ENCODE measurements around the gene BCCIP. TPM values are rescaled to one million over a fixed set of nuclear protein-coding genes. Genes with fewer than 3 reads are reported as not detected.

The BCCIP gene
- total RNA-seq, 1 donor from 2014 or later = 39.8 TPM

DNA sequence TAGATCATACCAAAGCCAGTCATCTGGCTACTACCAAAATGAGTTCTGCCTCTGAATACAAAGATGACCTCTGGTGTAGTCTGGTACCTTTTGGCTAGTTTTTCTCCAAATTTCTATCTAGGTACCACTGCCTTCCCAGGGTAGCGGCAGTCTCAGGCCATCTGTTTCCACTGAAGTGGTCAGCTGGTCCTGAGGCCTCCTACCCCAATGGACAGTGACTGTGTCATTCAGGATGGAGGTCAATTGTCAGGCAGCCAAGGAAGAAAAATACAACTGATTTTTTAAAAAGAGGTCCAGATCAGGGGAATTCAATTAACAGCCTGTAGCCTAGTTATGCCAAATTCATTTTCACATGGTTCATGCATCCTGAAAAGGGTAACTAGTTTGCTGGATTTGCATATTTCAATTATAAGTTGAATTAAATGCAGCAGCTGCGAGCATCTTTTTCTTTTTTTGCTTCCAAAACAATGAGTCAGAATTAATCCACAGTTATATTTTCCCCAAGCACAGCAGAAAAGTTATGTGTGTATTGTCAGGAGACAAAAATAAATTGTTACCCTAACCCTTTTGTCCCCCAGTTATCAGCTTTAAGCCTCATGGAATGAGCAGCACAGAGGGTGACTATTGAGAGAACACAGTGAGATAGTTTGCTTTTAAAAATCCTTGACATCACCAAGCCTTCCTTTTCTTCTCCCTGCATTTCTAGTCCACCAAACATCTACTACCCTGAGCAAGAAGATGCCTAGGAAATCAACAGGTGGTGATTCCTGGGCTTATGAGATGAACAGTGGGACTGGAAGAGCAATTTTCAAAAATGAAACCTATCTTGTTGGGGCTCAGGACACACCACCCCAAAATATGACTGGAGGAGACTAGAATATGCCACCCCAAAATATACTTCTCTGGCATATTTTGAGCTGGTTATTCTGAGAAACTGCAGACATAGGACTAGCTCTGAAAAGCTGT lies 27.7 kb downstream of the BCCIP start:
- no peak for DNase-seq
- peaks cover 78% of the 10 kb centered on the region for H3K36me3 ChIP-seq
- intact Hi-C loops (cut with DNase I) = no loop called here

GRCh38 chr10:125852487-125852886 lies 29.1 kb downstream of the BCCIP start:
- H3K9me3 ChIP-seq = no peaks in the 10 kb centered on the region
- ATAC-seq (no peak), DNase-seq (no peak)
- TF ChIP-seq, protein P1, sequence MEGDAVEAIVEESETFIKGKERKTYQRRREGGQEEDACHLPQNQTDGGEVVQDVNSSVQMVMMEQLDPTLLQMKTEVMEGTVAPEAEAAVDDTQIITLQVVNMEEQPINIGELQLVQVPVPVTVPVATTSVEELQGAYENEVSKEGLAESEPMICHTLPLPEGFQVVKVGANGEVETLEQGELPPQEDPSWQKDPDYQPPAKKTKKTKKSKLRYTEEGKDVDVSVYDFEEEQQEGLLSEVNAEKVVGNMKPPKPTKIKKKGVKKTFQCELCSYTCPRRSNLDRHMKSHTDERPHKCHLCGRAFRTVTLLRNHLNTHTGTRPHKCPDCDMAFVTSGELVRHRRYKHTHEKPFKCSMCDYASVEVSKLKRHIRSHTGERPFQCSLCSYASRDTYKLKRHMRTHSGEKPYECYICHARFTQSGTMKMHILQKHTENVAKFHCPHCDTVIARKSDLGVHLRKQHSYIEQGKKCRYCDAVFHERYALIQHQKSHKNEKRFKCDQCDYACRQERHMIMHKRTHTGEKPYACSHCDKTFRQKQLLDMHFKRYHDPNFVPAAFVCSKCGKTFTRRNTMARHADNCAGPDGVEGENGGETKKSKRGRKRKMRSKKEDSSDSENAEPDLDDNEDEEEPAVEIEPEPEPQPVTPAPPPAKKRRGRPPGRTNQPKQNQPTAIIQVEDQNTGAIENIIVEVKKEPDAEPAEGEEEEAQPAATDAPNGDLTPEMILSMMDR (IDR thresholded peaks at IDR 0.05) = no peak
- H3K27ac ChIP-seq = no peak overlapping the region
- H3K4me1 ChIP-seq = no peaks in the 10 kb centered on the region
- H3K4me3 ChIP-seq = no peak overlapping the region
- peaks cover 69% of the 10 kb centered on the region for H3K36me3 ChIP-seq
- no peaks in the 10 kb centered on the region for H3K27me3 ChIP-seq (ENCODE audit: low read depth)
- intact Hi-C loops (cut with DNase I) = no loop called here

More for the DNA sequence above, 27.7 kb downstream of the BCCIP start:
- Histone ChIP-seq H3K27me3 (ENCODE audit: low read depth) (no peaks in the 10 kb centered on the region), H3K9me3 (no peaks in the 10 kb centered on the region), H3K4me3 (no peak overlapping the region), H3K4me1 (no peaks in the 10 kb centered on the region), H3K27ac (no peak overlapping the region)
- TF ChIP-seq, protein P1 (IDR thresholded peaks at IDR 0.05) = no peak
- ATAC-seq = no peak

DNA sequence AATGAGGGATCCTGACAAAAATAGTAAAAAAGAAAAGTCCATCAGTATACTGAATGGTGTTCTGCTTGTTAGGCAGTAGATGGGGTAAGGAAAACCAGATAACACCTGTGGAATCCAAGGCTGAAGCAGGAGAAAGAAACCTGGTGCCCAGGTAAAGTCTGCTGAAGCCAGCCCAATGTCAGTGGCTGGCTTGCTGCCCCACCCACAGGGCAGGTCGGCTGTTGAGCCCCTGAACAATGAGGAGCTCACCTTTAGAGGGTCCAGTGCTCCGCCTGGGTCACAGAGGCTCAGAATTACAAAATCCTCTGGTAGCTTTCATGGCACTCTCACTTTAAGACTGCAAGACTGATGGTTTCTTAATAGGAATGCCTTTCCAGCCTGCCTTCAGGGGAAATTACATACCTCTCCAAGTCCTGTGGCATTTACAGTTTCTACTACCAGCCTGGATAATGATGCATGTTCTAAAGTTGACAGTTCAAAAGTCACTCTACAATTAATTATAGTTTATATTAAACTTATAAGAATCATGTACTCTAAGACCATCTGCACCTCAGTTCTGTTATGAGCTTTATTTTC lies 33.9 kb downstream of the BCCIP start:
- H3K4me1 ChIP-seq = peaks cover 5% of the 10 kb centered on the region
- TF ChIP-seq, protein P1 (IDR thresholded peaks at IDR 0.05) = no peak
- no peaks in the 10 kb centered on the region for H3K27me3 ChIP-seq (ENCODE audit: low read depth)
- H3K4me3 ChIP-seq = no peak overlapping the region
- intact Hi-C loops (cut with DNase I) = no loop called here
- no peak for ATAC-seq
- no peaks in the 10 kb centered on the region for H3K9me3 ChIP-seq
- no peak for DNase-seq
- no peak overlapping the region for H3K27ac ChIP-seq
- peaks cover 37% of the 10 kb centered on the region for H3K36me3 ChIP-seq

GRCh38 chr10:125859128-125859817 lies 35.9 kb downstream of the BCCIP start:
- H3K9me3 ChIP-seq = no peaks in the 10 kb centered on the region
- no peak overlapping the region for H3K4me3 ChIP-seq
- no peaks in the 10 kb centered on the region for H3K27me3 ChIP-seq (ENCODE audit: low read depth)
- H3K36me3 ChIP-seq = peaks cover 24% of the 10 kb centered on the region
- intact Hi-C loops (cut with DNase I) = no loop called here
- DNase-seq (no peak), ATAC-seq (peak; percentile 65 to 73)
- TF ChIP-seq, protein P1 (IDR thresholded peaks at IDR 0.05) = no peak
- H3K4me1 ChIP-seq = peaks cover 5% of the 10 kb centered on the region
- H3K27ac ChIP-seq = no peak overlapping the region

- Histone ChIP-seq H3K4me1 (no peaks in the 10 kb centered on the region), H3K27me3 (ENCODE audit: low read depth) (no peaks in the 10 kb centered on the region), H3K4me3 (no peak overlapping the region), H3K27ac (no peak overlapping the region), H3K36me3 (peaks cover 28% of the 10 kb centered on the region), H3K9me3 (no peaks in the 10 kb centered on the region)
- intact Hi-C loops (cut with DNase I) = no loop called here
- ATAC-seq (no peak), DNase-seq (no peak)
- TF ChIP-seq, protein P1 (IDR thresholded peaks at IDR 0.05) = no peak
These were observed 41.8 kb downstream of the BCCIP start for GRCh38 chr10:125865120-125865519.
